NCI-H2171 treated with DMSO at 0.1 percent for 48 hours (cell line): ENCODE results near the gene CEP68.
A peak's percentile ranks its signal among the peaks of the same experiment; 100 is the strongest.
"Not testable (repeated sequence)": the region's sequence is repeated elsewhere in the genome, so short reads cannot be mapped to it uniquely, and the experiment has no call there.

Experiments used
- DNase-seq: peaks from one replicate; lab custom pipeline; 2025; lab: John Stamatoyannopoulos, UW

Gene CEP68

GRCh38 chr2:65081232-65081685, 25.0 kb downstream of the CEP68 start:
- no peak for DNase-seq

- no peak for DNase-seq
Measured at GRCh38 chr2:65085148-65085547, 28.9 kb downstream of the CEP68 start.

- DNase-seq = no peak
Measured at GRCh38 chr2:65092791-65093190, 36.6 kb downstream of the CEP68 start.

GRCh38 chr2:65093211-65093610, 37.0 kb downstream of the CEP68 start:
- no peak for DNase-seq

GRCh38 chr2:65096948-65097347, 40.7 kb downstream of the CEP68 start:
- no peak for DNase-seq

- peak; percentile 17 for DNase-seq
Measured at GRCh38 chr2:65097844-65098243, 41.6 kb downstream of the CEP68 start.

GRCh38 chr2:65098741-65099140, 42.5 kb downstream of the CEP68 start:
- DNase-seq = no peak

- no peak for DNase-seq
Measured at GRCh38 chr2:65101071-65101470, 44.9 kb downstream of the CEP68 start.

- peak; percentile 92 for DNase-seq
Measured at GRCh38 chr2:65103013-65103715, 46.9 kb downstream of the CEP68 start.

GRCh38 chr2:65107530-65107929, 51.3 kb downstream of the CEP68 start:
- no peak for DNase-seq

- no peak for DNase-seq
Measured at GRCh38 chr2:65108780-65109179, 52.6 kb downstream of the CEP68 start.

- DNase-seq = no peak
Measured at GRCh38 chr2:65112633-65113032, 56.4 kb downstream of the CEP68 start.

- DNase-seq = peak; percentile 5
Measured at GRCh38 chr2:65113229-65113628, 57.0 kb downstream of the CEP68 start.

GRCh38 chr2:65113816-65114215, 57.6 kb downstream of the CEP68 start:
- no peak for DNase-seq

- DNase-seq = no peak
Measured at GRCh38 chr2:65114921-65115320, 58.7 kb downstream of the CEP68 start.

GRCh38 chr2:65116645-65117044, 60.4 kb downstream of the CEP68 start:
- no peak for DNase-seq

- DNase-seq = peak; percentile 18
Measured at GRCh38 chr2:65120990-65121693, 64.9 kb downstream of the CEP68 start.

GRCh38 chr2:65122313-65122712, 66.1 kb downstream of the CEP68 start:
- no peak for DNase-seq

- DNase-seq = not testable (repeated sequence)
Measured at GRCh38 chr2:65125457-65125856, 69.2 kb downstream of the CEP68 start.

- no peak for DNase-seq
Measured at GRCh38 chr2:65128297-65129190, 72.3 kb downstream of the CEP68 start.

- no peak for DNase-seq
Measured at GRCh38 chr2:65129286-65129825, 73.1 kb downstream of the CEP68 start.
